Activated CD4-positive, alpha-beta memory T cell treated with anti-CD3 and anti-CD28 coated beads, Interleukin-2, amount 10 ng/mL, durations not matched to agents 7 days and 5 days (primary cell): ENCODE data around the gene PDK2. TPM values are rescaled to one million over a fixed set of nuclear protein-coding genes. Genes with fewer than 3 reads are reported as not detected.

ENCODE experiments used
- CTCF ChIA-PET: fragments of 350-600 bp; sonication (Branson Sonifier 250); formaldehyde crosslinking; loops from one replicate; lab custom pipeline; 2021; ENCODE audit warnings: antibody characterized with exemption, inconsistent platforms; lab: Charles Lee
- POLR2A ChIA-PET: fragments of 350-600 bp; sonication (Branson Sonifier 250); formaldehyde crosslinking; loops from one replicate; lab custom pipeline; 2021; ENCODE audit warnings: antibody characterized with exemption; lab: Charles Lee
- DNase-seq: peaks from one replicate; pipeline ENCODE4 v3.0.0-alpha.2; 2020
- H3K27ac Mint-ChIP-seq: one replicate; pipeline ENCODE4 v1.8.0; 2021; ENCODE audit warnings: mild to moderate bottlenecking, mixed read lengths
- H3K27me3 Mint-ChIP-seq: one replicate; pipeline ENCODE4 v1.8.0; 2021; ENCODE audit warnings: mixed read lengths
- H3K36me3 Mint-ChIP-seq: one replicate; pipeline ENCODE4 v1.8.0; 2021; ENCODE audit warnings: low read depth, mixed read lengths
- H3K4me1 Mint-ChIP-seq: one replicate; pipeline ENCODE4 v1.8.0; 2021; ENCODE audit warnings: mixed read lengths
- H3K4me3 Mint-ChIP-seq: one replicate; pipeline ENCODE4 v1.8.0; 2021; ENCODE audit warnings: mild to moderate bottlenecking, mixed read lengths
- H3K9me3 Mint-ChIP-seq: one replicate; pipeline ENCODE4 v1.8.0; 2021; ENCODE audit warnings: mixed read lengths
- total RNA-seq, 2 experiments: library from RNA; stranded (reverse); gene quantifications; one replicate each; pipeline ENCODE4 v1.2.3, GENCODE V29; 2021

Gene PDK2
- total RNA-seq, 2 experiments from 2014 or later = 19.6 to 23.4 TPM

GRCh38 chr17:50074227-50074626 lies 20.9 kb upstream of the PDK2 start:
- DNase-seq = no peak
- no peak overlapping the region for H3K27ac Mint-ChIP-seq
- H3K4me1 Mint-ChIP-seq = no peaks in the 10 kb centered on the region
- CTCF ChIA-PET = interaction anchor here (1.2 kb wide), 1 partner anchor 20 kb away, joined by 4 read pairs; no protein-coding TSS in a partner anchor
- H3K9me3 Mint-ChIP-seq = peaks cover 6% of the 10 kb centered on the region
- POLR2A ChIA-PET = no interaction called here
- no peak overlapping the region for H3K4me3 Mint-ChIP-seq
- H3K27me3 Mint-ChIP-seq = no peaks in the 10 kb centered on the region
- H3K36me3 Mint-ChIP-seq = peaks cover 10% of the 10 kb centered on the region

GRCh38 chr17:50075446-50076032 lies 19.6 kb upstream of the PDK2 start:
- ChIA-PET POLR2A (no interaction called here), CTCF (interaction anchor here (1.4 to 1.6 kb wide), 2 partner anchors 12 to 19 kb away, joined by 3 read pairs; no protein-coding TSS in a partner anchor)
- Mint-ChIP-seq H3K9me3 (peaks cover 6% of the 10 kb centered on the region), H3K27ac (no peak overlapping the region), H3K36me3 (peaks cover 10% of the 10 kb centered on the region), H3K4me3 (no peak overlapping the region), H3K27me3 (no peaks in the 10 kb centered on the region), H3K4me1 (no peaks in the 10 kb centered on the region)
- no peak for DNase-seq

- no peak overlapping the region for H3K4me3 Mint-ChIP-seq
- POLR2A ChIA-PET = no interaction called here
- no peak for DNase-seq
Measured at GRCh38 chr17:50076221-50076590, 18.9 kb upstream of the PDK2 start.

GRCh38 chr17:50076591-50077235 lies 18.4 kb upstream of the PDK2 start:
- ChIA-PET POLR2A (no interaction called here), CTCF (interaction anchor here (2.1 to 3.1 kb wide), 2 partner anchors 17 to 49 kb away, joined by 10 read pairs; no protein-coding TSS in a partner anchor)
- no peak overlapping the region for H3K27ac Mint-ChIP-seq
- DNase-seq = no peak
- H3K4me3 Mint-ChIP-seq = no peak overlapping the region
- H3K36me3 Mint-ChIP-seq = peaks cover 2% of the 10 kb centered on the region
- H3K4me1 Mint-ChIP-seq = no peaks in the 10 kb centered on the region
- no peaks in the 10 kb centered on the region for H3K9me3 Mint-ChIP-seq
- H3K27me3 Mint-ChIP-seq = no peaks in the 10 kb centered on the region

More at GRCh38 chr17:50076221-50076590, 18.9 kb upstream of the PDK2 start:
- no peaks in the 10 kb centered on the region for H3K27me3 Mint-ChIP-seq
- H3K4me1 Mint-ChIP-seq = no peaks in the 10 kb centered on the region
- H3K9me3 Mint-ChIP-seq = peaks cover 3% of the 10 kb centered on the region
- H3K27ac Mint-ChIP-seq = no peak overlapping the region
- CTCF ChIA-PET = interaction anchor here (1.4 to 1.6 kb wide), 2 partner anchors 11 to 18 kb away, joined by 3 read pairs; no protein-coding TSS in a partner anchor
- H3K36me3 Mint-ChIP-seq = peaks cover 7% of the 10 kb centered on the region

GRCh38 chr17:50078430-50078829 lies 16.7 kb upstream of the PDK2 start:
- no peaks in the 10 kb centered on the region for H3K4me1 Mint-ChIP-seq
- H3K27me3 Mint-ChIP-seq = no peaks in the 10 kb centered on the region
- no peak overlapping the region for H3K27ac Mint-ChIP-seq
- no peaks in the 10 kb centered on the region for H3K9me3 Mint-ChIP-seq
- no peak overlapping the region for H3K4me3 Mint-ChIP-seq
- ChIA-PET POLR2A (no interaction called here), CTCF (interaction anchor here (1.2 to 3.1 kb wide), 5 partner anchors 9 to 51 kb away, joined by 5 to 10 read pairs (median 10); partner anchors contain the start of gene ITGA3)
- DNase-seq = no peak
- H3K36me3 Mint-ChIP-seq = no peaks in the 10 kb centered on the region

GRCh38 chr17:50079334-50080095 lies 15.6 kb upstream of the PDK2 start:
- Mint-ChIP-seq H3K27ac (no peak overlapping the region), H3K9me3 (no peaks in the 10 kb centered on the region), H3K36me3 (no peaks in the 10 kb centered on the region), H3K27me3 (no peaks in the 10 kb centered on the region), H3K4me1 (no peaks in the 10 kb centered on the region), H3K4me3 (no peak overlapping the region)
- POLR2A ChIA-PET = no interaction called here
- CTCF ChIA-PET = interaction anchor here (0.6 to 3.1 kb wide), 5 partner anchors 10 to 52 kb away, joined by 3 to 10 read pairs (median 5); partner anchors contain the start of gene ITGA3
- DNase-seq = peak; percentile 38

GRCh38 chr17:50080096-50080480 lies 15.1 kb upstream of the PDK2 start:
- H3K4me1 Mint-ChIP-seq = no peaks in the 10 kb centered on the region
- POLR2A ChIA-PET = no interaction called here
- no peaks in the 10 kb centered on the region for H3K36me3 Mint-ChIP-seq
- H3K9me3 Mint-ChIP-seq = no peaks in the 10 kb centered on the region
- H3K27ac Mint-ChIP-seq = no peak overlapping the region
- no peaks in the 10 kb centered on the region for H3K27me3 Mint-ChIP-seq
- CTCF ChIA-PET = interaction anchor here (0.6 to 3.1 kb wide), 3 partner anchors 14 to 53 kb away, joined by 5 to 10 read pairs (median 6); no protein-coding TSS in a partner anchor
- no peak for DNase-seq
- H3K4me3 Mint-ChIP-seq = no peak overlapping the region

- POLR2A ChIA-PET = no interaction called here
- CTCF ChIA-PET = interaction anchor here (1.0 to 2.0 kb wide), 3 partner anchors 14 to 54 kb away, joined by 3 to 7 read pairs (median 5); no protein-coding TSS in a partner anchor
- Mint-ChIP-seq H3K4me1 (no peaks in the 10 kb centered on the region), H3K27me3 (no peaks in the 10 kb centered on the region), H3K27ac (no peak overlapping the region), H3K4me3 (no peak overlapping the region), H3K36me3 (no peaks in the 10 kb centered on the region), H3K9me3 (no peaks in the 10 kb centered on the region)
- no peak for DNase-seq
Measured at GRCh38 chr17:50080827-50081226, 14.3 kb upstream of the PDK2 start.

- POLR2A ChIA-PET = no interaction called here
- DNase-seq = no peak
- H3K27ac Mint-ChIP-seq = no peak overlapping the region
- CTCF ChIA-PET = interaction anchor here (1.0 to 2.0 kb wide), 3 partner anchors 13 to 55 kb away, joined by 3 to 7 read pairs (median 5); no protein-coding TSS in a partner anchor
- no peaks in the 10 kb centered on the region for H3K9me3 Mint-ChIP-seq
- no peaks in the 10 kb centered on the region for H3K4me1 Mint-ChIP-seq
- H3K27me3 Mint-ChIP-seq = no peaks in the 10 kb centered on the region
- H3K36me3 Mint-ChIP-seq = no peaks in the 10 kb centered on the region
- no peak overlapping the region for H3K4me3 Mint-ChIP-seq
Measured at GRCh38 chr17:50081757-50082156, 13.4 kb upstream of the PDK2 start.

GRCh38 chr17:50087246-50087911 lies 7.8 kb upstream of the PDK2 start:
- ChIA-PET CTCF (interaction anchor here (0.6 to 3.1 kb wide), 28 partner anchors 9 to 416 kb away, joined by 3 to 73 read pairs (median 3); partner anchors contain the start of gene ITGA3), POLR2A (interaction anchor here (0.9 kb wide), 1 partner anchor 9 kb away, joined by 3 read pairs; no protein-coding TSS in a partner anchor)

GRCh38 chr17:50087912-50088405 lies 7.2 kb upstream of the PDK2 start:
- Mint-ChIP-seq H3K27me3 (no peaks in the 10 kb centered on the region), H3K4me1 (no peaks in the 10 kb centered on the region), H3K27ac (no peak overlapping the region), H3K4me3 (no peak overlapping the region), H3K9me3 (no peaks in the 10 kb centered on the region), H3K36me3 (no peaks in the 10 kb centered on the region)
- POLR2A ChIA-PET = no interaction called here
- CTCF ChIA-PET = interaction anchor here (0.6 to 3.1 kb wide), 27 partner anchors 8 to 417 kb away, joined by 3 to 73 read pairs (median 3); partner anchors contain the start of gene ITGA3
- no peak for DNase-seq

More at GRCh38 chr17:50087246-50087911, 7.8 kb upstream of the PDK2 start:
- no peak overlapping the region for H3K4me3 Mint-ChIP-seq
- DNase-seq = peak; percentile 83
- no peak overlapping the region for H3K27ac Mint-ChIP-seq
- H3K4me1 Mint-ChIP-seq = no peaks in the 10 kb centered on the region
- no peaks in the 10 kb centered on the region for H3K27me3 Mint-ChIP-seq
- no peaks in the 10 kb centered on the region for H3K36me3 Mint-ChIP-seq
- no peaks in the 10 kb centered on the region for H3K9me3 Mint-ChIP-seq
